Pulmonary artery endothelial cell (primary cell): Measurements from ENCODE around the gene COX18. TPM values are rescaled to one million over a fixed set of nuclear protein-coding genes. Genes with fewer than 3 reads are reported as not detected.

Experiments
- total RNA-seq: library from RNA; depleted of rRNA; stranded (reverse); fragments of >200 nt; gene quantifications from 2 replicates; pipeline ENCODE4 v1.2.3, GENCODE V29; 2014

COX18 gene
- total RNA-seq, 1 donor from 2014 or later = 32.5 TPM

Other genes with a start within 250 kb of the COX18 start
- 48.4 and 65.3 TPM in 2 replicates for gene ANKRD17, start 189.1 kb upstream of the COX18 start, total RNA-seq